ENCODE results near the gene PARD3B. TPM values are rescaled to one million over a fixed set of nuclear protein-coding genes. Genes with fewer than 3 reads are reported as not detected.

The PARD3B gene
- total RNA-seq, 2 experiments from 2014 or later = 0.06 to 0.23 TPM

DNA sequence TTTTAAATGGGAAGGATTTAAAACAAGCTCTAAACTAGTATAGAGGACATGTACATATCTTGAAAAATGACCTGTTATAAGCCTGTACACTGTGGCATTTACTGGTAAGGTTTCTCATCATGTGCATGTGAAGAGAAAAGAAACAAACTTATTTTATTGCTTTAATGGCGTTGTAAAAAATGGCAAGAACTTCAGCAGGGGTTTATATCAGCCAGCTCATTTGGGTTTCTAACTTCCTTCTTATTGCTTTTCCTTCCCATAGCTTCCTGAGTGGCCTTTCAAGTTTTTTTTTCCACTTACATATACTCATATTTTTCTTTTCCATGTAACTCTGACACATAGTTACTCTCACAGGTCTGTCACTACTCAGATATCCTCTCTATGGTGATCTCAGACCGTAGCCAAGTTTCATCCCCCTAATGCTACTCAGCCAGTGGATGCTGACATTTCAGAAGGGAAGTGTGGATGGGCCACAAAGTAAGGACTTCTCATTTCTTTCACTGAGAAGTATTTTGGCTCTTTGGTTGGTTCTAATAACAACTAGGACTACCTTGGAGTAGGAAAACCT, 198.2 kb downstream of the PARD3B start:
- CTCF ChIA-PET = no interaction called here
- POLR2A ChIA-PET = no interaction called here

DNA sequence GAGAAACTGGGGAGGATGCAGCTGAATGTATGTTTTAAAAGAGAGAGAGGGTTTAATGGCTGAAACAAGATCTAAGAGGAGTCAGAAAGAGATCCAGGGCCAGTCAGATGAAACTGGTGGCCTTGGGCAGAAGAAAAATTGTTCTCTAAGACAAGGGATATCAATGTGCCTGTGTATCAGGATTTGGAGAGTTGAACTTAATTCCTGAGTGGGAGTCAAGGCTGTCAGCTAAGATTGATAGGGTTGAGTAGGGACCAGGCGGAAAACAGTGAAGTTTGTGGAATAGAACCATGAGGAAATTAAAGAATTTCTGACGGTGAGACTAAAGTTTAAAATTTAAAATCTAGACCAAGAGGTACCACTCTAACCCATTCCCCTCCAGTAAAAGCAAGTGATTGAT, 199.2 kb downstream of the PARD3B start:
- ChIA-PET CTCF (no interaction called here), POLR2A (no interaction called here)

DNA sequence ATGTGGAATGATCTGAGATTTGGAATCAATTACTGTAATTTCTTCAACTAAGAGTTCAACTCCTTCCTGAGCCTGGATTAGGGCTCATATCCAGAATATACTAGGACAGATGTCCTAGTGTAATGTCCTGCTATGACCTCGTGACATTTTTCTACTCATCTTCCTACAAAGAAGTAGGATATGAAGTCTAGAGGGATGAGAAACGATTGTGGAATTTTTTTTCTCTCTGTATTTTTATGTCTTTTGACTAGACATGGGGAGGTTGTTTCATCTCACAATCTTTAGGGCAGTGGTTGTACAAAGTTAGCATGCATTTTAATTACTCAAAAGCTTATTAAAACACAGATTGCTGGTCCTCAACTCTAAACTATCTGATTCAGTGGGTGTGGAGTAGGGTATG, 203.0 kb downstream of the PARD3B start:
- CTCF ChIA-PET = no interaction called here

DNA sequence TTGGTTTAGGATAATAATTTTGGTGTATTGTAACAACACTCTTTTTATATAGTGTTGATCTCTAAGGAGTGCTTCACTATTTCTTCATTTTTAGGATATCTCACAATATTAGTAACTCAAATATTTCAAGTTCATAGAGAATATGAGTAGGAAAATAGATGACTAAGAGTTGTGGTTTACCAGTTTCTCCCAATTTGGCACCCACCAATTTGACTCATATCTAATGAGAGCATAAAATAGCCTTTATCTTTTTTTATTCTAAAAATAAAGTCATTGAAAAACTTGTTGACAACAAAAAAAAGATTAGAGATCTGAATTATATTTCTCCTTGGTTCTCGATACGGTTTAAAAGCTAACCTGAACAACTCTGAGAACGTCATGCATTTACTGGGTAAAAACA, 204.0 kb downstream of the PARD3B start:
- ChIA-PET CTCF (no interaction called here), POLR2A (no interaction called here)

More for the DNA sequence above, 203.0 kb downstream of the PARD3B start:
- POLR2A ChIA-PET = no interaction called here

DNA sequence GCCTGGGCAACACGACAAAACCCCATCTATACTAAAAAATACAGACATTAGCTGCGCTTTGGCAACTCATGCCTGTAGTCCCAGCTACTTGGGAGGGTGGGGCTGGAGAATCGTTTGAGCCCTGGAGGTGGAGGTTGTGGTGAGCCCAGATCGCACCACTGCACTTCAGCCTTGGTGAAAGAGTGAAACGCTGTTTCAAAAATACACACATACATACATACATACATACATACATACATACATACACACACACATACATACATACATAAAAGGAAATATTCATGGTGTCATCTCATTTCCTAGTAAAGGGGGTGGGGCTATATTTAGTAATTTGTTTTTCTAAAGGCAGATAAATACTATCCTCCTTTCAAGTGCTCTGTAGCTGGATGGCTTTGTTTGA, 205.1 kb downstream of the PARD3B start:
- ChIA-PET CTCF (no interaction called here), POLR2A (no interaction called here)

DNA sequence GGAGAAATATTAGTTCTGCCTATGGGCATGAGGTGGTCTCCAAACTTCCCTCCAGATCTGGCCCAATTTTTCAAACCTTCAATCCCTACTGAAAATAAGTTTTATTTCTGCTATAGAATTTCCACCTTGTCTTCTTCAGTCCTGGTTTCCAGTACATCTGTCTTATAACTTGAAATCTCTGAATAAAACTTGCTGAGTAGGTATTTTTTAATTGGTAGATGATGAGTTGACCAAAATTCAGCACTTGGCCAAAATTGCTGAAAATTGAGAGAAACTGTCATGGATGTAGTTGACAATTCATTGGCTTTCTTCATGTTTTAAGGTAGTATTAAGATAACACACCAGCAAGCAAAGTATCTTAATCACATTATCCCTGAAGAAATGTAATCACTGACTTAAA, 206.2 kb downstream of the PARD3B start:
- ChIA-PET CTCF (no interaction called here), POLR2A (no interaction called here)

DNA sequence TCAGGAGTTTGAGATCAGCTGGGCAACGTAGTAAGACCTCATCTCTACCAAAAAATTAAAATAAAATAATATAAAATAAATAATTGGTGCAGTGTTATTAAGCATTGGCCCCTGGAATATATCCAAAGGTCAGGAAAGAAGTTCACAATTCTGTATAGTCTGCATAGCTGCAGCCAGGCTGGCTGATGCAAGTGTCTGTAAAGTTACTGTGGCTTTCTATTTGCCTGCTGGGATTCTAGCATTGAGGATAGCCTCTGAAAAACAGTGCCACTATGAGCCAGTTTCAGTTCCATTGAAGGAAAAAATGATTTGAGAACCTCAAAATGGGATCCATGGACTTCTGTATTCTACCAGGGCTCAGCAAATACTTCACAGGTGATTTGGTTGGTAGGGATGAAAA, 208.6 kb downstream of the PARD3B start:
- ChIA-PET CTCF (interaction anchor here (1.3 kb wide), 1 partner anchor 27 kb away, joined by 3 read pairs; no protein-coding TSS in a partner anchor), POLR2A (no interaction called here)

DNA sequence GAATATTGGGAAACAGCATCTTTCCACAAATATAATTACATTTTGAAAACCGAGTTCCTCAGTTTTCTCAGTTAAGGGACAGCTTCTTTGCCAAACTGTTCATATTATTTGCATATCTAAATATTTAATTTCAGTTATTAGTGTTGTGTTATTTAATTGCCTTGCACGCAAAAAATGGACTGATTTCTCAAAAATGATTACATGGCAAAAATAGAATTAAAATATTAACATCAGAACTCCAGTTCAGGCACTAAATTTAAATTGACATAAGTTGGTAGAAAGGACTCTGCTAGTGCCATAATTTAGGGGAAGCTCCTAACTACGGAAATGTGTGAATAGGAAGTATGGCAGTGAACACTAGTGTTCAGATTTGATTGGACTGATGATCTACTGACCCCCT, 209.6 kb downstream of the PARD3B start:
- CTCF ChIA-PET = no interaction called here
- POLR2A ChIA-PET = no interaction called here

DNA sequence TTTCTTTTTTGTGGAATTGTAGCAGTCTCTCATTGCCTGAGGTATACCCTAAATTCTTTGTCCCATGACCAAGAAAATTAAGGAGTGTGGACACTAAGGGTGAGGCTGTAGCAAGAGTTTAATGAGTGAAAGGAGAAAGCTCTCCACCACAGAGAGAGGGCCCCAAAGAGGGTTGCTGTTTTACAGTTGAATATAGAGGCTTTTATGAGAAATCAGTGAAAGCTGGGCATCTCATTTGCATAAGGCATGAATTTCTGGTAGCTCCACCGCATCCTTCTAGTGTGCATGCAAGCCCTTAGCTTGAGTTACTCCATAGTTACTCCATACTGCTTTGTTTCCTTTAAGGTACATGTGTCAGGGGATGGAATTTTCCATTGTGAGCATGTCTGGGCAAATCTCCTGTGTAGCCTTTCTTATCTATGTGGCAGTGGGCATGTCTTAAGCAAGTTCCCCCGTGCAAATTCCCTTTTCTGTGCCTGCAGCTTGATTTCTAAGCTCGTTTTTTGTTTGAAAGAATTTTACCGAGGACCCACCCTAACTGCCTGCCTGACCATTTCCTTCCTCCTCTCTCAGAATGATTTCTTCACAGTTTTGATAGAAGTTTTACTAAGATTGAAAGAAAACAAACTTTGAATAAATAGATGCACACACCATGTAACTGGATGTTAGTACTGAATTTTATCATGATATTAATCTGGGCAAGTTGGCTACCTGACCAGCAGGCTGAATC, 218.9 kb downstream of the PARD3B start:
- POLR2A ChIA-PET = no interaction called here
- CTCF ChIA-PET = no interaction called here

DNA sequence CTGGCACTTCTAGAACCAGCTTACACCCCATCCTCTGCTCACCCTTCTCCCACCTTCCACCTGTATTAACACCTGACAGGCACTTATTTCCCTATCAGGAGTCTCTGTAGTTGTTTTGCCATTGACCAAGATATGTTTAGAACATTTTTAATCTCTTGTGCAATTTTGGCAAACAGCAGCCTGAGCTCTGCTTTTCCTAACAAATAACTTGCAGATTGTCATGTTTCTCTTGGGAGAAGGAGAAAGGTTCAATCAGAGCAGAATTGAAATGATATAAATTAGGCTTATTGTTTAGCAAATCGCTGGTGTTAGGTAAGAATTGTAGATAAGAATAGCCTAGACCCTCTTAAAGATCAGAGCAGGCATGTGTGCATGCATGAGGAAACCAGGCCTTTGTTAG, 225.5 kb downstream of the PARD3B start:
- POLR2A ChIA-PET = no interaction called here
- CTCF ChIA-PET = no interaction called here

DNA sequence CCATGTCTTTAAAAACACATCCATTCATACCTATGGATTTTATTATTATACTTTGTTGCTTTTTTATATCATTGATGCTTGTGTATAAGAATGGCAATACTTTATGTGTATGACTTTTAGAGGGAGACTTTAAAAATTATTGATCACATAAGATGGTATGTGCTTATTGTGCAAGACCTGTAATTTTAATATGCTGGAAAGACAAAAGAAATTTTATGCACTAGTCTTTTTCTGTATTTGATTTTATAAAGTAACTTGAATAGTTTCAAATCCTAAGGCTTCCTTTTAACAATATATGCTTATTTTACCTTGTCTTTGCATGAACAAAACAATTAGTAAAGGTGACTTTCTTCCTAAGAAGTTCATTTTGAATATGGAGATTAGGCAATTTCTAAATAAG, 226.4 kb downstream of the PARD3B start:
- POLR2A ChIA-PET = no interaction called here
- CTCF ChIA-PET = no interaction called here

DNA sequence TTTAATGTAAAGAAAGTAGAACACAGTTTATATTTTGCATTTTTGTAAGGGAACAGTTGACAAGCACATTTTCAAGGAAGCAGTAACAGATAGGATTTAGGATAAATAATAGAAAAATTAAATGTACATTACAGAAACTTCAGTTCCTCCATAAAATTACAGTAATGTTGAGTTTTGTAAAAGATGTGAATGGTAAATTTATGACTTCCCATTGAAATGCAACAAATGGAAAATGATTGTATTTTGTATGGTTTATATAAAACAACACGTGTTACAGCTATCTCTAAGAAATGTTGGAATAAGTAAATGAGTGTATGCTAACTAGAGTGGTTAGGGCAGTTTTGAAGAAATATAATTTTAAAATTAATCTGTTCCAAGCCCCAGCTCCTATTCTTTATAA, 227.3 kb downstream of the PARD3B start:
- POLR2A ChIA-PET = no interaction called here
- CTCF ChIA-PET = no interaction called here

DNA sequence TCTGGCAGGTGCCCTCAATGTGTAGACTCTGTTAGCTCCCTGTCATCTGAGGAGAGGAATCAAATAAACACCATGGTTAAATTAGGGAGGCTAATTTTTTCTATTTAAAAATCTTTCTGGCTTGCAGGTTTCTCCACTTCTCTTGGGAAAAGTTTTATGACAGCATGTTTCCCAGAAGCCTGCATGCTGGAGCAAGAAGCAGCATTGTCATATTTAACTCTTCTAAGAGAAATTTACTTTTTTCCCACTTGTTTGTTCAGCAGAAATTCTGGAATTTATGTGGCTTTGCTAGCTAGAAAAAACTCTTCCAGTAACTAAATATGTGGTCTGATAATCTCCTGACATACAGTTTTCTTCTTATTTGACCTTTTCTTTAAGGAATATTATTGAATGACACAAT, 230.5 kb downstream of the PARD3B start:
- ChIA-PET POLR2A (no interaction called here), CTCF (no interaction called here)

DNA sequence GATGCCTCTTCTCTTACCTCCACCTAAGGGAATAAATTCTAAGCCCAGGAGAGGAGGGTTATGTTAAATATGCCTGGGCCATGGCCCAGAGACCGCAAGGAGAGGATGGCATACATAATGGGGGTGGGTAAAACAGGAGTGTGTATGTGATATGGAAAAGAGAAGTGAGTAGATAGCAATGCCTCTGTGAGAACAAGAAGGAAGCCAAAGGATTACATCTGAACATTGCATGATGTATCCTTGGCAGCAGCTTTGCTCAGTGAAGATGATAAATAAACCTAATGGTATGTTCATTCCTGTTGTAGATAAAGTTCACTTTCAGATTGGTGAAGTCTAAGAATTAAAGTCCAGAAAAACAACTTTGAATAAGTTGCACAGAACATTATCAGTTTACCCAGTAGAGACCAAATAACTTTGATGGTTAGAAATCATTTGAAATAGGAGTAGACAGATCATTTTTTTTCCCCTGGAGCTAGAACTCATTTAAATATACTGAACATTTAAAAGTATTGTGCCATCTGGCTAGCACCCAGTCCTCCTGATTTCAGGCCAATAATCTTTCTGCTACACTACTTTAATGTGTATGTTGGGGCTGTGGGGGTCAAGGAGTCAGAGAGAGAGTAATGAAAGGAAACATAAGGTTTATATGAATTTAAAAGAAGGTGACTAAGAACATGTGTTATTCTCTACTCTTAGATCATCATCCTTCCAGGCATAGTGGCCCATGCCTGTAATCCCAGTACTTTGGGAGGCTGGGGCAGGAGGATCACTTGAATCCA, 231.7 kb downstream of the PARD3B start:
- ChIA-PET CTCF (no interaction called here), POLR2A (no interaction called here)

DNA sequence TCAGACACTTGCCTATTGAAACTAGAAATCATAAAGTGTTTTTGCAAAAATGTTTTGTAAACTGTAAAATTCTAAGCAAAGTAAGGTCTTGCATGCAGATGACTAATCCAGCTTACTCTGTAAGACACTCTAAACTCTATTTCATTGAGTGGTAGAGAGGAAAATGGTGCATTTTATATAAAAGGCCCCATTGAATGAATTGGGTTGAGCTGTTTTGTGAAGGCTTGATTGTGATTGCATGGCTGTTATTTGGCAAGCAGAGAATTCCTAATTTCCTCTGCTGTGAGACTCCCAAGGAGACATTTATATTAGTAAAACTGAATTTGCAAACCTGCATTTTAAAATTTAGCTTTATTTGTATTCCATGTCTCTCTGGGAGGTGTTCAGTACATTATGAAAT, 234.5 kb downstream of the PARD3B start:
- ChIA-PET POLR2A (no interaction called here), CTCF (no interaction called here)

DNA sequence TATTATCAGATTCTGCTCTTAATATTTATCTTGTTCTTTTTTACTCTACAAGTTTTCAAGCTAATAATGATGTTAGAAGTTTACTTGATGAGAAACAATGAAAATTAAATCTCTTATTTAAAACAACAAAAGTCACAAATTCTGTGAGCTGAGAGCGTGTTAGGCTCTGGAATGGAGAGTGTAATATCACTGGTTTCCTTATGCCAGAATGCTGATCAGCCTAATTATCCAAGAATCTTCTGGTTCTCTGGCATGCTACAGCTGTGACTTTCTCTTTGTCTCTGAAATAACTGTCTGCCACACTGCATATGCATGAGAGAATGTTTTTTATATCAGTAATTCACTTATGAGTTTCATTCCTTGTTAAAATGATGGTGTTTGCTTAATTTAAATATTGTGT, 236.7 kb downstream of the PARD3B start:
- CTCF ChIA-PET = no interaction called here
- POLR2A ChIA-PET = no interaction called here

DNA sequence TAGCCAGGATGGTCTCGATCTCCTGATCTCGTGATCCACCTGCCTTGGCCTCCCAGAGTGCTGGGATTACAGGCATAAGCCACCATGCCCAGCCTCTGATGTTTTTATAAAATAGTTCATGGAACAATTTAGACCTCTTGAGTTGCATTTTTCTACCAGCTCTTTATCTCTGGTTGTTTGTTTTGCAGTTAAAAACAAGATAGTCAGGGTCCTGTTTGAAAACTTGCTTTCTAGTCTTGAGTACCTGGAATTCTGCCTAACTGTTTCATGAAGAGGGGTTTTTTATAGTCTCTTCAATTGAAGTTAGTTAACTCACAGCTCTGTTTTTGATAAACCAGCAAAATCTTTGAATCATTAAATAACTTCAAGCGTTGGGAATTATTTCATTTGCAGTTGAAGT, 244.8 kb downstream of the PARD3B start:
- ChIA-PET CTCF (no interaction called here), POLR2A (interaction anchor here (0.6 kb wide), 1 partner anchor 9 kb away, joined by 6 read pairs; no protein-coding TSS in a partner anchor)

DNA sequence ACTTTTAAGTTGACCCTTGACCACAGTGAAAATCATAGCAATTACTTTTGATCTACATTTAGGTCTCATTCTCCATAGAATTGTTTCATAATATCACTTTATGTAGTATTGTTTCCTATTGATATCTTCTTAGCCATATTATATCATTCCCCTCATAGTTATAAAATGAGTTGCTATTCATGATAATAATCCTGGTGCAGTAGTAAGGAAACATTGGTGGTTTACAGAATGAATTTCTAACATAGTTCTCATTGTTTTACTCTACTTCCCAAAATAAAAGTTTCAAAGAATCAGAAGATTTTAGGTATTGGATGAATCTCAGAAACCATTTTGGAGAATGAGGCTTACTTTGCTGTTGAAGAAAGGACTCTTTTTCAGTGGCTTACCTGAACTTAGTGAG, 246.0 kb downstream of the PARD3B start:
- ChIA-PET CTCF (no interaction called here), POLR2A (no interaction called here)

DNA sequence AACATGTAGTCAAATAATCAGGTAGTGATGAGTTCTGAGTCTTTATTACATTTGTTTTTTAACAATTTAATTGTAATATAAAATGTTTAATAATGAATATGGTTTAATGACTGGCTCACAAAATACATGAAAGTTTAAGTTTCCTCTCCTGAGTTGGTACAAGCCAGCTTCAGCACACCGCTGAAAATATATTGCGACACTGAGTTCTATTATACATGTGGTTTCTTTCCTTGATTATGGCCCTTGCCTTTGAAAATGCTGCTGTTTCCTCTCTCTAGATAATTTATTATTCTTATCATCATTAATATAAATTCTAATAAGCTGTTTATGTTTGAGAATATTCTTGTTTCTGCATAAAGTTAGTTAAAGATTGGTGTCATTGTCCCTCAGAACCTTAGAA, 249.3 kb downstream of the PARD3B start:
- ChIA-PET CTCF (no interaction called here), POLR2A (no interaction called here)

DNA sequence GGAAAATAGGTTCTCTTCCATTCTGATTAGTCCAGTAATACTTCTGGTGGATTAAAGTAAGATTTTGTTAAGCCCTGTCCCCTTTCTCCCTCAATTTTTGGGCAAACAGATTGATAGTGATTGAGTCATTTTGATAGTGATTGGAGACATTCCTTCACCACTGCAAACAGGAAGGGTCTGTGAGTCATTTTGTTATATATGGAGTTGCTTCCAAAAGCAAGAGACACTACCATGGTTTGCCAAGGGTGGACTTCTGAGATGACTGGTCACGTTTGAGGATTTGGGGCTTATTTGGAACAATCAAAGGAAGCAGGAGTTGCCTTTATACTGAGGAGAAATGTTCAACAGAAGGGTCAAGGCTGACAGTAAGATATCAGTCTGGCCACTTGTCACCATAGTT, 249.9 kb downstream of the PARD3B start:
- POLR2A ChIA-PET = no interaction called here
- CTCF ChIA-PET = no interaction called here

DNA sequence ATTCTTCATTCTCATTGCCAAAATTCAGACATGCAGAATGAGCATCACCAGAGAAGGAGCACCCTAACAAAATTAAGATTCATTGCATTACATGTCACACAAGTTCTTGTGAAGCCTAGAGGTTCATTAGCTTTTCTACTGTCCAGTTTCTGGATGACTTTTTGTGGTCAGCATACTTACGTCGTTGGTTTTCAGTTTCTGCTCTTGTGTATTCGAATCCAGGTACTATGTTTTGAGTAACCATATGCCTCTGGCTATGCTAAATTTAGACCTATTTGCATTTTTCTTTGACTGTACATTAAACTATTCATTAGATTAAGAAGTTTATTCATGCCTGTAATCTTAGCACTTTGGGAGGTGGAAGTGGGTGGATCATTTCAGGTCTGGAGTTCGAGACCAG, 251.3 kb downstream of the PARD3B start:
- ChIA-PET CTCF (no interaction called here), POLR2A (no interaction called here)

DNA sequence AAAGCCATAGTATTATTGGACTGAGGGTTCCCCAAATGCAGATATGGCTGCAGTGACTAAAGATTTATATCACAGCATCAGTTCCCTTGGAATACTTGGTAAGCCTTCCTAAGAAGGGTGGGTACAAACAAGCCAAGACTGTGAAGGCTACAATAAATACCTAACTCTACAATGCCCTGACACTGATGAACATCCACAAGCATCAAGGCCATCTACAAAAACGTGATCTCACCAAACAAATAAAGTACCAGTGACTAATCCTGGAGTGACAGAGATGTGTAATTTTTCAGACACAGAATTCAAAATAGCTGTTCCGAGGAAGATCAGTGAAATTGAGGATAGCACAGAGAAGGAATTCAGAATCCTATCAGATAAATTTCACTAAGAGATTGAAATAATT, 254.5 kb downstream of the PARD3B start:
- CTCF ChIA-PET = no interaction called here

More for the DNA sequence above, 254.5 kb downstream of the PARD3B start:
- POLR2A ChIA-PET = no interaction called here
